A549 (cell line): ENCODE data around the gene UBAP2L. TPM values are rescaled to one million over a fixed set of nuclear protein-coding genes. Genes with fewer than 3 reads are reported as not detected.
"Not testable (repeated sequence)": the region's sequence is repeated elsewhere in the genome, so short reads cannot be mapped to it uniquely, and the experiment has no call there.

Experiments used
- ATAC-seq, 2 experiments: fragments of 200-7000 bp in 1 of 2; fragments of >200 bp in 1 of 2; cut with Nextera tagmentation in 1 of 2; cut with Tn5 transposase in 1 of 2; 3 replicates each; pipeline versions ENCODE4 v1.8.0 to v1.9.1; 2018 to 2020; ENCODE audit warnings: mild to moderate bottlenecking in 1 of 2, moderate library complexity in 1 of 2
- CTCF ChIA-PET: fragments of 300-600 bp; sonication (Branson Sonifier 250); formaldehyde crosslinking; extraction: SDS; loops from one replicate; lab custom pipeline; 2021; ENCODE audit warnings: antibody characterized with exemption, inconsistent platforms; lab: Yijun Ruan, JAX
- POLR2A ChIA-PET: fragments of 350-600 bp; formaldehyde crosslinking; extraction: SDS; loops from one replicate; lab custom pipeline; 2021; ENCODE audit warnings: antibody characterized with exemption, inconsistent platforms; lab: Yijun Ruan, JAX
- DNase-seq, 2 experiments: peaks; one replicate each; pipeline versions ENCODE4 v3.0.0 to v3.0.0-alpha.2; 2011 to 2016; ENCODE audit warnings: low read depth in 1 of 2, low spot score in 1 of 2
- FAIRE-seq: peaks from 2 replicates; lab custom pipeline; 2011; peaks lifted over from hg19 to GRCh38; lab: Jason Lieb, UNC
- H3K27ac ChIP-seq, 2 experiments: fragments of >200 bp; sonication (Bioruptor Twin); formaldehyde crosslinking; 3 replicates each; pipeline ENCODE4 v1.5.1; 2016 to 2017
- H3K4me1 ChIP-seq: fragments of >200 bp; sonication (Bioruptor Twin); formaldehyde crosslinking; 3 replicates; pipeline ENCODE4 v1.6.1; 2016
- H3K4me2 ChIP-seq: fragments of >200 bp; sonication (Bioruptor Twin); formaldehyde crosslinking; 3 replicates; pipeline ENCODE4 v1.6.1; 2016
- H3K4me3 ChIP-seq: fragments of >200 bp; sonication (Bioruptor Twin); formaldehyde crosslinking; 3 replicates; pipeline ENCODE4 v1.5.1; 2016
- H3K9me3 ChIP-seq: fragments of >200 bp; sonication (Bioruptor Twin); formaldehyde crosslinking; 3 replicates; pipeline ENCODE4 v1.6.1; 2016
- CBX8 ChIP-seq: fragments of 200-600 bp; sonication (generic); IDR thresholded peaks from 2 replicates; pipeline ENCODE4 v1.6.1; 2016
- CEBPB ChIP-seq, 2 experiments: fragments of >200 bp in 1 of 2; sonication (Bioruptor Twin) in 1 of 2; formaldehyde crosslinking in 1 of 2; IDR thresholded peaks; 2 replicates each; pipeline ENCODE4 v1.6.1; 2012 to 2016
- EHF ChIP-seq: fragments of 250-450 bp; sonication (Bioruptor Pico); IDR thresholded peaks from 2 replicates; pipeline ENCODE4 v1.5.0; 2020; ENCODE audit warnings: mild to moderate bottlenecking
- FOXS1 ChIP-seq: fragments of 250-450 bp; sonication (Bioruptor Pico); IDR thresholded peaks from 2 replicates; pipeline ENCODE4 v1.5.0; 2020; ENCODE audit warnings: mild to moderate bottlenecking, moderate library complexity
- GATA3 ChIP-seq: IDR thresholded peaks from 2 replicates; pipeline ENCODE4 v1.6.1; 2012; ENCODE audit warnings: borderline replicate concordance
- JUN ChIP-seq, 2 experiments: fragments of >200 bp; sonication (Bioruptor Twin); formaldehyde crosslinking; IDR thresholded peaks; 2 replicates in 1 of 2; 3 replicates in 1 of 2; pipeline ENCODE4 v1.6.1; 2016 to 2017
- POLR2A ChIP-seq: IDR thresholded peaks from 2 replicates; pipeline ENCODE4 v1.6.1; 2012; ENCODE audit warnings: mild to moderate bottlenecking, low read length
- RAD21 ChIP-seq, 2 experiments: fragments of >200 bp in 1 of 2; sonication (Bioruptor Twin) in 1 of 2; formaldehyde crosslinking in 1 of 2; IDR thresholded peaks in 1 of 2; conservative IDR thresholded peaks in 1 of 2; 2 replicates in 1 of 2; 3 replicates in 1 of 2; pipeline ENCODE4 v1.6.1; 2012 to 2018; ENCODE audit warnings: inconsistent platforms in 1 of 2
- RARB ChIP-seq: fragments of 250-450 bp; sonication (Bioruptor Pico); IDR thresholded peaks from 2 replicates; pipeline ENCODE4 v1.8.0; 2021; ENCODE audit warnings: mild to moderate bottlenecking, moderate library complexity
- RFX5 ChIP-seq: fragments of 450-650 bp; IDR thresholded peaks from 2 replicates; pipeline ENCODE4 v1.7.1; 2014; ENCODE audit warnings: antibody characterized with exemption, mild to moderate bottlenecking, moderate library complexity
- RNF2 ChIP-seq: fragments of 200-600 bp; sonication (generic); IDR thresholded peaks from 2 replicates; pipeline ENCODE4 v1.6.1; 2016; ENCODE audit warnings: low read depth, mild to moderate bottlenecking, antibody characterized with exemption, moderate library complexity, borderline replicate concordance
- SREBF2 ChIP-seq: fragments of 450-650 bp; IDR thresholded peaks from 2 replicates; pipeline ENCODE4 v1.6.1; 2014; ENCODE audit warnings: mild to moderate bottlenecking, moderate library complexity
- ZC3H11A ChIP-seq: fragments of 450-650 bp; IDR thresholded peaks from 2 replicates; pipeline ENCODE4 v1.6.1; 2014; ENCODE audit warnings: antibody characterized with exemption, mild to moderate bottlenecking
- ZNF302 ChIP-seq: fragments of 250-450 bp; sonication (Bioruptor Pico); IDR thresholded peaks from 2 replicates; pipeline ENCODE4 v1.9.0; 2021; ENCODE audit warnings: inconsistent platforms, mild to moderate bottlenecking, moderate library complexity
- ZSCAN20 ChIP-seq: fragments of 250-450 bp; sonication (Bioruptor Pico); IDR thresholded peaks from 2 replicates; pipeline ENCODE4 v1.8.0; 2022; ENCODE audit warnings: mild to moderate bottlenecking, moderate library complexity
- WGBS: methylation state at CpG from one replicate; pipeline ENCODE4 v1.1.6; 2017; ENCODE audit errors: missing lambda C conversion rate; 5-methylcytosine and 5-hydroxymethylcytosine counted together
- polyA plus RNA-seq, 4 experiments: library from polyadenylated mRNA; depleted of rRNA in 3 of 4; stranded (reverse); fragments of >200 nt; fragmentation: RNase III in 1 of 4; extraction: RNeasy Plus Mini Kit Qiagen cat#74134 plus additional on column Dnase treatment in 1 of 4; gene quantifications; 2 replicates in 3 of 4; 3 replicates in 1 of 4; pipeline ENCODE4 v1.2.3, GENCODE V29; 2011 to 2017
- TF ChIP-seq, protein P1 (sequence below): IDR thresholded peaks from 2 replicates; pipeline ENCODE4 v1.6.1; 2012
- TF ChIP-seq, protein P2 (sequence below): IDR thresholded peaks from 2 replicates; pipeline ENCODE4 v1.6.1; 2012
- TF ChIP-seq, protein P3 (sequence below): fragments of >200 bp; sonication (Bioruptor Twin); formaldehyde crosslinking; IDR thresholded peaks from 3 replicates; pipeline ENCODE4 v1.5.1; 2016

The UBAP2L gene
- polyA plus RNA-seq, 2 of the 4 experiments (the other 2 are of a cell fraction) = 169 TPM

DNA sequence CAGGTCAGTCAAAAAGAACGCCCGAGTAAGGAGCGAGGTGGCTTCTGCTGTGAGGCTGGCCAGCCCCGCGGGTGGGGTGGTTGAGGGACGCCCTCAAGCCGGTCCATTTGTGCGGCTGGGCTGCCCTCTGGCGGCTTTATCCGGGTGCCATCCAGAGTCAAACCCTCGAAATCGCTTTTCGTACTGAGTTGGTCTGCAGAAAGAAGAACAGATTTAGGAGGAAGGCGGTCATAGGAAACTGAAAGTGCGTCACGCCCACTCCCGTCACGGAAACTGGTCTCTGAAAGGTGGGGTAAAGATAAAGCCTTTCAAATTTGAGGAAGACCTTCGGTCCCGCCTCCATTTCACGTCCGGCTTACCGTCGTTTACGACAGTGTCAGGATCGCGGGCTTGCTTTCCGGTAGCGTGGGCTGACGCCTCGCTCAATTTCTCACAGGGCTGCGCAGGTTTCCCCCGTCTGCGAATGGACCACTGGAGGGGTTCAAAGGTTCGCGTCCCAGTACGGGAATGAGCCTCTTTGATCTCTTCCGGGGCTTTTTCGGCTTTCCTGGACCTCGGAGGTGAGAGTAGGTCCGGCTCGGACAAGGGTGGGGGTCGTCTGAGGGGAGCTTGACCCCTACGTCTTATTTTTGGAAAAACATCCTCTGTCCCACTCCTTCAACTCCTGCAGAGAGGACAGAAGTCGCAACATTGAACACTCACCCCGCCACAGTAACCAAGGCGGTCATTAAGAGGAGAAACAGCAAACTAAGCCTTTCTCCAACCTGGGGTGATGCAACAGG, 51.7 kb downstream of the UBAP2L start, which contains the start of gene HAX1 (continued):
- TF ChIP-seq SREBF2 (no peak), RFX5 (no peak), ZC3H11A (no peak), POLR2A (peak; percentile 61)

DNA sequence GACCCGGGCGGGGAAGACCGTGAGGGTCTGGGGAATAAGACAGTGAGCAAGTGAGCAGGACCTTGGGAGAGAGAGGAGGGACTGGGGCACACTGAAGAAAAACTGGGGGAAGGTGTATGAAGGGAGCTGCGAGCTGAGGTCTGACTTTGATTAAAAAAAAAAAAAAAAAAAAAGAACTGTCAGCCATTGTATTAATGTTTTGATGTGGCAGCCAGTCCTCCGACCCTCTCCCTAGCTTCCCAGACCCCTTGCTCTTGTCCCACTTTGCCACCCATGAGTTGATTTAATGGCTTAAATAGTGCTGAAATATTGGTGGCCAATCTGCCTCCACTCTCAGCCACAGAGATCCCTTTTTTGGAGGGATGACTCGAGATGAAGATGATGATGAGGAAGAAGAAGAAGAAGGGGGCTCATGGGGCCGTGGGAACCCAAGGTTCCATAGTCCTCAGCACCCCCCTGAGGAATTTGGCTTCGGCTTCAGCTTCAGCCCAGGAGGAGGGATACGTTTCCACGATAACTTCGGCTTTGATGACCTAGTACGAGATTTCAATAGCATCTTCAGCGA, 52.3 kb downstream of the UBAP2L start:
- H3K4me2 ChIP-seq = peak overlapping the region; percentile 93
- ATAC-seq (no peak; a peak in 1 of 6 replicates), DNase-seq (no peak), FAIRE-seq (no peak)
- H3K4me1 ChIP-seq = peaks cover 15% of the 10 kb centered on the region
- ChIA-PET POLR2A (interaction anchor here (0.5 to 0.6 kb wide), 2 partner anchors 24 to 139 kb away, joined by 3 to 4 read pairs; no protein-coding TSS in a partner anchor), CTCF (interaction anchor here (0.7 to 3.4 kb wide), 16 partner anchors 8 to 763 kb away, joined by 3 to 20 read pairs (median 4); partner anchors contain the start of genes ATP8B2 and DENND4B)
- H3K4me3 ChIP-seq = peak overlapping the region; percentile 89
- H3K27ac ChIP-seq = peak overlapping the region; percentile 92 to 94
- 43% methylated on average over 13 of the region's 13 CpGs for WGBS
- TF ChIP-seq FOXS1 = no peak
- TF ChIP-seq GATA3 = no peak
- TF ChIP-seq, protein P1, sequence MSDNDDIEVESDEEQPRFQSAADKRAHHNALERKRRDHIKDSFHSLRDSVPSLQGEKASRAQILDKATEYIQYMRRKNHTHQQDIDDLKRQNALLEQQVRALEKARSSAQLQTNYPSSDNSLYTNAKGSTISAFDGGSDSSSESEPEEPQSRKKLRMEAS = no peak
- TF ChIP-seq RNF2 = no peak
- TF ChIP-seq CEBPB (IDR thresholded peaks at IDR 0.05) = peak; percentile 25 to 49; a peak in 1 of 4 replicates
- H3K9me3 ChIP-seq = no peaks in the 10 kb centered on the region

DNA sequence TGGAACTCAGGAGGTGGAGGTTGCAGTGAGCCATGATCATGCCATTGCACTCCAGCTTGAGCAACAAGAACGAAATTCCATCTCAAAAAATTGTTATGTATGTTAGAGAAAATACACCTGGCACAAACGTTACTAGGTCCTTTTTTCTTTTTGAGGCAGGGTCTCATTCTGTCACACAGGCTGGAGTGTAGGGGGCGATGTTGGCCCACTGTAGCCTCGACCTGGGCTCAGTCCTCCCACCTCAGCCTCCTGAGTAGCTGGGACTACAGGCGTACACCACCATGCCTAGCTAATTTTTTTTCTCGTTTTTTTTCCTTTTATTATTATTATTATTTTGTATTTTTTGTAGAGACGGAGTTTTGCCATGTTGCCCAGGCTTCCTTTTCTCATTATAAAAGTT, 56.0 kb downstream of the UBAP2L start:
- ATAC-seq (no peak), DNase-seq (no peak), FAIRE-seq (no peak)
- POLR2A ChIA-PET = no interaction called here
- no peak overlapping the region for H3K27ac ChIP-seq
- no peaks in the 10 kb centered on the region for H3K9me3 ChIP-seq
- CTCF ChIA-PET = interaction anchor here (0.6 to 1.8 kb wide), 4 partner anchors 48 to 576 kb away, joined by 3 to 4 read pairs (median 4); partner anchors contain the start of gene ATP8B2
- H3K4me1 ChIP-seq = peaks cover 8% of the 10 kb centered on the region
- H3K4me3 ChIP-seq = no peak overlapping the region
- WGBS = 84% methylated on average over 7 of the region's 7 CpGs
- no peak overlapping the region for H3K4me2 ChIP-seq
- TF ChIP-seq, protein P2, sequence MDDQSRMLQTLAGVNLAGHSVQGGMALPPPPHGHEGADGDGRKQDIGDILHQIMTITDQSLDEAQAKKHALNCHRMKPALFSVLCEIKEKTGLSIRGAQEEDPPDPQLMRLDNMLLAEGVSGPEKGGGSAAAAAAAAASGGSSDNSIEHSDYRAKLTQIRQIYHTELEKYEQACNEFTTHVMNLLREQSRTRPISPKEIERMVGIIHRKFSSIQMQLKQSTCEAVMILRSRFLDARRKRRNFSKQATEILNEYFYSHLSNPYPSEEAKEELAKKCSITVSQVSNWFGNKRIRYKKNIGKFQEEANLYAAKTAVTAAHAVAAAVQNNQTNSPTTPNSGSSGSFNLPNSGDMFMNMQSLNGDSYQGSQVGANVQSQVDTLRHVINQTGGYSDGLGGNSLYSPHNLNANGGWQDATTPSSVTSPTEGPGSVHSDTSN = no peak
- TF ChIP-seq ZNF302 (no peak), RARB (CRISPR knock-in tag) (no peak), ZSCAN20 (CRISPR knock-in tag) (no peak), RAD21 (conservative IDR thresholded peaks at IDR 0.05 in 1 of 2, IDR thresholded peaks at IDR 0.05 in 1 of 2) (peak; percentile 17 to 43; a peak in 2 of 5 replicates), EHF (CRISPR knock-in tag) (no peak), CBX8 (no peak), JUN (IDR thresholded peaks at IDR 0.05) (no peak)
- TF ChIP-seq, protein P3, sequence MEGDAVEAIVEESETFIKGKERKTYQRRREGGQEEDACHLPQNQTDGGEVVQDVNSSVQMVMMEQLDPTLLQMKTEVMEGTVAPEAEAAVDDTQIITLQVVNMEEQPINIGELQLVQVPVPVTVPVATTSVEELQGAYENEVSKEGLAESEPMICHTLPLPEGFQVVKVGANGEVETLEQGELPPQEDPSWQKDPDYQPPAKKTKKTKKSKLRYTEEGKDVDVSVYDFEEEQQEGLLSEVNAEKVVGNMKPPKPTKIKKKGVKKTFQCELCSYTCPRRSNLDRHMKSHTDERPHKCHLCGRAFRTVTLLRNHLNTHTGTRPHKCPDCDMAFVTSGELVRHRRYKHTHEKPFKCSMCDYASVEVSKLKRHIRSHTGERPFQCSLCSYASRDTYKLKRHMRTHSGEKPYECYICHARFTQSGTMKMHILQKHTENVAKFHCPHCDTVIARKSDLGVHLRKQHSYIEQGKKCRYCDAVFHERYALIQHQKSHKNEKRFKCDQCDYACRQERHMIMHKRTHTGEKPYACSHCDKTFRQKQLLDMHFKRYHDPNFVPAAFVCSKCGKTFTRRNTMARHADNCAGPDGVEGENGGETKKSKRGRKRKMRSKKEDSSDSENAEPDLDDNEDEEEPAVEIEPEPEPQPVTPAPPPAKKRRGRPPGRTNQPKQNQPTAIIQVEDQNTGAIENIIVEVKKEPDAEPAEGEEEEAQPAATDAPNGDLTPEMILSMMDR = peak; percentile 19; the same call in 1 of the 3 replicates

DNA sequence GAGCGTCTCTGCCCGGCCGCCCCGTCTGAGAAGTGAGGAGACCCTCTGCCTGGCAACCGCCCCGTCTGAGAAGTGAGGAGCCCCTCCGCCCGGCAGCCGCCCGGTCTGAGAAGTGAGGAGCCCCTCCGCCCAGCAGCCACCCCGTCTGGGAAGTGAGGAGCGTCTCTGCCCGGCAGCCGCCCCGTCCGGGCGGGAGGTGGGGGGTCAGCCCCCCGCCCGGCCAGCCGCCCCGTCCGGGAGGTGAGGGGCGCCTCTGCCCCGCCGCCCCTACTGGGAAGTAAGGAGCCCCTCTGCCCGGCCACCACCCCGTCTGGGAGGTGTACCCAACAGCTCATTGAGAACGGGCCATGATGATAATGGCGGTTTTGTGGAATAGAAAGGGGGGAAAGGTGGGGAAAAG, 66.8 kb downstream of the UBAP2L start:
- ATAC-seq, H3K4me3 ChIP-seq, H3K4me2 ChIP-seq, H3K4me1 ChIP-seq, H3K9me3 ChIP-seq, CTCF ChIA-PET, H3K27ac ChIP-seq, POLR2A ChIA-PET, DNase-seq, FAIRE-seq: not testable (repeated sequence)
- WGBS = 92% methylated on average over 9 of the region's 30 CpGs
